GM18867 (cell line): ENCODE measurements around the gene JMJD7.

Source experiments
- ATAC-seq: cut with Tn5 transposase; IDR thresholded peaks from one replicate; pipeline ENCODE4 v1.9.1; 2021; ENCODE audit warnings: mild to moderate bottlenecking, moderate library complexity; ENCODE audit not compliant: unreplicated experiment

The JMJD7 gene

GRCh38 chr15:41858756-41859155, 30.9 kb downstream of the JMJD7 start:
- ATAC-seq = no peak

GRCh38 chr15:41860049-41860828, 32.3 kb downstream of the JMJD7 start:
- ATAC-seq = no peak

- ATAC-seq = no peak
Observed at GRCh38 chr15:41861736-41862356, 34.0 kb downstream of the JMJD7 start.

GRCh38 chr15:41862515-41863116, 34.7 kb downstream of the JMJD7 start:
- ATAC-seq = no peak

- ATAC-seq = no peak
Observed at GRCh38 chr15:41865490-41866055, 37.7 kb downstream of the JMJD7 start.

GRCh38 chr15:41866263-41866703, 38.4 kb downstream of the JMJD7 start:
- no peak for ATAC-seq

GRCh38 chr15:41866872-41867579, 39.1 kb downstream of the JMJD7 start:
- ATAC-seq = no peak

- ATAC-seq = no peak
Observed at GRCh38 chr15:41868321-41868720, 40.4 kb downstream of the JMJD7 start.

GRCh38 chr15:41869770-41870688, 42.1 kb downstream of the JMJD7 start:
- ATAC-seq = no peak

- no peak for ATAC-seq
Observed at GRCh38 chr15:41870689-41871081, 42.8 kb downstream of the JMJD7 start.

- ATAC-seq = no peak
Observed at GRCh38 chr15:41871175-41871905, 43.4 kb downstream of the JMJD7 start.

- no peak for ATAC-seq
Observed at GRCh38 chr15:41872166-41872747, 44.4 kb downstream of the JMJD7 start.

- no peak for ATAC-seq
Observed at GRCh38 chr15:41873711-41874110, 45.8 kb downstream of the JMJD7 start.

GRCh38 chr15:41874736-41875135, 46.8 kb downstream of the JMJD7 start:
- no peak for ATAC-seq

- no peak for ATAC-seq
Observed at GRCh38 chr15:41876007-41876406, 48.1 kb downstream of the JMJD7 start.

- ATAC-seq = no peak
Observed at GRCh38 chr15:41876689-41877088, 48.8 kb downstream of the JMJD7 start.

GRCh38 chr15:41877631-41878354, 49.9 kb downstream of the JMJD7 start:
- ATAC-seq = no peak

GRCh38 chr15:41878355-41878699, 50.4 kb downstream of the JMJD7 start:
- ATAC-seq = no peak
